Activated T-cell treated with anti-CD3 and anti-CD28 coated beads, Interleukin-2, amount 50 U/mL, for 72 hours (primary cell): ENCODE measurements around the gene WNT16. TPM values are rescaled to one million over a fixed set of nuclear protein-coding genes. Genes with fewer than 3 reads are reported as not detected.

Experiments used
- ATAC-seq, 2 donors: fragments of 150-1000 bp; cut with Tn5 transposase; replicated peaks in 1 of 2; 2 replicates each; pipeline ENCODE4 v1.10.0; 2021; ENCODE audit warnings: moderate library complexity in 2 of 2, mild to moderate bottlenecking in 1 of 2
- DNase-seq, 2 donors: peaks; one replicate each; pipeline ENCODE4 v3.0.0; 2021 to 2022; ENCODE audit warnings: mixed read lengths in 1 of 2
- H3K27ac Mint-ChIP-seq: one replicate; pipeline ENCODE4 v1.8.0; 2022; ENCODE audit warnings: mild to moderate bottlenecking, moderate library complexity, mixed read lengths
- H3K27me3 Mint-ChIP-seq: one replicate; pipeline ENCODE4 v1.8.0; 2022; ENCODE audit warnings: low read depth, mixed read lengths
- H3K36me3 Mint-ChIP-seq, 2 donors: one replicate each; pipeline ENCODE4 v1.8.0; 2022; ENCODE audit warnings: mixed read lengths in 2 of 2, mild to moderate bottlenecking in 1 of 2; ENCODE audit not compliant: insufficient read depth in 2 of 2
- H3K4me1 Mint-ChIP-seq: one replicate; pipeline ENCODE4 v1.8.0; 2022; ENCODE audit warnings: low read depth, mixed read lengths
- H3K4me3 Mint-ChIP-seq, 2 donors: one replicate each; pipeline ENCODE4 v1.8.0; 2022; ENCODE audit warnings: mild to moderate bottlenecking in 2 of 2, mixed read lengths in 2 of 2, moderate library complexity in 2 of 2
- H3K9me3 Mint-ChIP-seq, 2 donors: one replicate each; pipeline ENCODE4 v1.8.0; 2022; ENCODE audit warnings: mixed read lengths in 2 of 2
- total RNA-seq, 2 donors: library from RNA; stranded (reverse); gene quantifications; one replicate each; pipeline ENCODE4 v1.2.3, GENCODE V29; 2022

Gene WNT16
- total RNA-seq, 2 donors from 2014 or later: not detected

DNA sequence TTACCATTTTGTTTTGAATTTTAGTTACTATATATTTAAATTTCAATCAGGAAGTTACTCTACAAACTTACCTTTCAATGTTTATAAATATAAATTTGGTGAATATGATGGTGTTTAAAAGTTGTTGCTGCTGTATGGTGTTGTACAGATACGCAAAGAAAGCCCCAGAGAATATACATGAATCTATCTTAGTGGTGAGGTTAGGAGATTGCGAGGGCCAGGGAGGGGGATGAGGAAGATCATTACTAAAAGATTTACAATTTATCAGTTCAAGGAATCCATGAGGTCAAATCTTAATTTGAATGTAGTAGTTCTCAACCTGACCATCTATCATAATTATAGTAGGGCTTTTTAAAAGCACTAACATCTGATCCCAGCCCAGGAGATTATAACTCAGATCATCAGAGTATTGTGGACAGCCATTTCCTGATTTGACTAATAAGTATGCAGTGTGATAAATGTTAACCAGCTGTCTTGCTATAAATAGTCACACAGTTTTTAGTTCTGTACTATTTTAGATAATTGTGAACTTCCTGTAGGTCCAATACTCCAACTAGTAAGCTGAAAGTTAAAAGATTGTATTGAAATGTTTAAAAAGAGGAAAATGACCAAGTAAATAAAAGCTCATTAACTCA, 43.7 kb downstream of the WNT16 start:
- Mint-ChIP-seq H3K4me3 (peak overlapping the region; percentile 25 to 48), H3K27ac (peak overlapping the region; percentile 80), H3K9me3 (no peaks in the 10 kb centered on the region), H3K27me3 (no peaks in the 10 kb centered on the region), H3K36me3 (peaks cover 6 to 16% of the 10 kb centered on the region in 2 donors), H3K4me1 (peaks cover 26% of the 10 kb centered on the region)
- ATAC-seq (peak; percentile 55 to 65), DNase-seq (no peak)

DNA sequence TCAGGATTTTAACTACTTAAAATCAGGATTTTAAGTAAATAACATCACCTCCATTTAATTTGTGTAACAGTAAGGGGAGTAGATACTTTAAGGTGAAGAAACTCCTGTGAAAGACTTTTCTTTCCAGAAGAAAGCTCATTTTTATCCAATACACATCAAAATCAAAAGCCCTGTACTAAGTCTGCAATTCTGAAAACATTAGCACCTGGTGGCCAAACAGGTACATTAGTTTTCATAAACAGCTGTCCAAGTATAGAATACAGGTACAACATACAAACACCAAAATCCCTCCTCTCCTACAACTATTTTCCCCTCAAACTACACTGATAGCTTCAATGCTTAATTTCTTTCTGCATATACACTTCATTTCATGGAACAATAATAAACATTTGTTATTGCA, 44.4 kb downstream of the WNT16 start:
- peaks cover 6 to 17% of the 10 kb centered on the region in 2 donors for H3K36me3 Mint-ChIP-seq

DNA sequence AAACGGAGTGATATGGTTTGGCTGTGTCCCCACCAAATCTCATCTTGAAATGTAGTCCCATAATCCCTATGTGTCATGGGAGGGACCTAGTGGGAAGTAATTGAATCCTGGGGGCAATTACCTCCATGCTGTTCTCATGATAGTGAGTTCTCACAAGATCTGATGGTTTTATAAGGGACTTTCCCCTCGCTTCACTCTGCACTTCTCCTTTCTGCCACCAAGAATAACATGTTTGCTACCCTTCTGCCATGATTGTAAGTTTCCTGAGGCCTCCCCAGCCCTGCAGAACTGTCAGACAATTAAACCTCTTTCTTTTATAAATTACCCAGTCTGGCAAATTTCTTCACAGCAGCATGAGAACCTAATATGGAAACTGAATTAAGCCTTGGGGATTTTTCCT, 48.2 kb downstream of the WNT16 start:
- Mint-ChIP-seq H3K36me3 (peaks cover 3 to 9% of the 10 kb centered on the region in 2 donors), H3K4me3 (no peak overlapping the region), H3K27ac (no peak overlapping the region), H3K9me3 (no peaks in the 10 kb centered on the region), H3K4me1 (peaks cover 26% of the 10 kb centered on the region), H3K27me3 (no peaks in the 10 kb centered on the region)
- no peak for ATAC-seq
- no peak for DNase-seq

More for the DNA sequence above, 44.4 kb downstream of the WNT16 start:
- DNase-seq (no peak), ATAC-seq (no peak)
- Mint-ChIP-seq H3K4me3 (no peak overlapping the region), H3K27me3 (no peaks in the 10 kb centered on the region), H3K4me1 (peaks cover 23% of the 10 kb centered on the region), H3K9me3 (no peaks in the 10 kb centered on the region), H3K27ac (peak overlapping the region; percentile 25)

DNA sequence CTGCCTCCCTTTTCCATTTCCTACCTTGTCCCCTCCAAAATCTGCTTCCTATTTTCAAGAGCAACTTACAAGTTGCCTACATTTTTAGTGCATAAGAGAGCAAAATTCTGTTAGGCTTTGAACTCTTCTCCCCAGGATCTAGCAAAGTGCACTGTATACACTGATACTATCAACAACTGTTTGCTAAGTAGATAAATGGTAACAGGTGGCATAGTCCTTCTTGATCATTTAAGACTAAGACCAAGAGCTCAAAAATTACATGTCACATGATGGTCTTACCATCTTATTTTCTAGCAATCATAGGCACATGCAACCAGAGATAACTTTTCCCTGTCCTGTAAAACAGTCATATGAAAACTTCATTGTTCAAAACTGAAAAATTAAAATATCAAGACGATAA, 51.1 kb downstream of the WNT16 start:
- Mint-ChIP-seq H3K27ac (peak overlapping the region; percentile 39), H3K4me1 (peaks cover 27% of the 10 kb centered on the region), H3K27me3 (no peaks in the 10 kb centered on the region), H3K36me3 (peaks cover 3 to 9% of the 10 kb centered on the region in 2 donors), H3K9me3 (no peaks in the 10 kb centered on the region), H3K4me3 (no peak overlapping the region)
- DNase-seq: no peak
- no peak for ATAC-seq

DNA sequence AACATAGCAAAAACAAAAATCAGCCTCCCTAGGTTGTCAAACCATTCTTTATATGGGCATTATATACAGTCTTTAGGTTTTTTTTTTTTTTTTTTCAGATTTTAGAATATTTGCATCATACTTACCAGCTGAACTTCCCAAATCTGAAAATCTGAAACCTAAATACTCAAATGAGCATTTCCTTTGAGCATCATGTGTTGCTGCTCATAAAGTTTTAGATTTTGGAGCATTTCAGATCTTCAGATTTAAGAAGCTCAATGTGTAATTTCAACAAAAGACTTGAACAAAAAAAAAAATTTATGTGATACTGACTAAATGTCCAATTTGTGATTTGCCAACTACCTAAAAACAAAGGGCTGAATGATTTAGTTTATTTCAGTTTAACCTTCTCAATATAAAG, 53.7 kb downstream of the WNT16 start:
- Mint-ChIP-seq H3K4me1 (peaks cover 46% of the 10 kb centered on the region), H3K36me3 (peaks cover 0 to 7% of the 10 kb centered on the region in 2 donors)

DNA sequence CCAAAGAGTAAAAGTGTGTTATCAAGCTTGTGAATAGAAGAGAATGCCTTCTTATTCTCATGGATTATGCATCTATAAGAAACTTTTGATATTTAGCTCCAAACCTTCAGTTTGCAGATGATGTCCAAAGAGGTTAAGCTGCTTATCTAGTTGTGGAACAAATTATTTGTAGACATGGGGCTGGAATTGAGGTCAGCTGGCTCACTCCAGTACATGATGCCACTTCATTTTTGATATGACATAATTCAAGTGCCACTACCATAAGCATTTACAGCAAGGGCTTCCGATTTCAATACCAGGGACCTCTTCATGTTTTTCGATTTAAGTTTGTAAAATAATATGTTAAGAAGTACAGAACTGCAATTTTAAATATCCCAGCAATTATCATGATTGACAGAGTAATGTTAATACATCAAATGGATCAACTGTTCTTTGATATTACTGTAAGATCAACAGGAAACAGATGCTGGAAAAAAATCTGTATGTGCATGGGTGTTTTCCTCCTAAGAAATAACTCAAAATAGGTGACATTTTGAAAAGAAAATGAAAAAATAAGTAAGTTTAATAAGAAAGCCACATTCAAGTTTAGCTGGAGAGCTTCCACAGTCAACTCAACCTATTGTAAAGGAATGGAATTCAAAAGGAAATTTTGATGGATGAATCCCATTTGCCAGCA, 54.6 kb downstream of the WNT16 start:
- no peaks in the 10 kb centered on the region for H3K27me3 Mint-ChIP-seq
- peaks cover 53% of the 10 kb centered on the region for H3K4me1 Mint-ChIP-seq
- DNase-seq (no peak), ATAC-seq (no peak)
- H3K27ac Mint-ChIP-seq: peak overlapping the region; percentile 46
- H3K9me3 Mint-ChIP-seq: no peaks in the 10 kb centered on the region
- H3K36me3 Mint-ChIP-seq: peaks cover 0 to 5% of the 10 kb centered on the region in 2 donors
- no peak overlapping the region for H3K4me3 Mint-ChIP-seq

More for the DNA sequence above, 53.7 kb downstream of the WNT16 start:
- ATAC-seq (no peak), DNase-seq (no peak)
- Mint-ChIP-seq H3K4me3 (no peak overlapping the region), H3K27me3 (no peaks in the 10 kb centered on the region), H3K27ac (no peak overlapping the region), H3K9me3 (no peaks in the 10 kb centered on the region)

DNA sequence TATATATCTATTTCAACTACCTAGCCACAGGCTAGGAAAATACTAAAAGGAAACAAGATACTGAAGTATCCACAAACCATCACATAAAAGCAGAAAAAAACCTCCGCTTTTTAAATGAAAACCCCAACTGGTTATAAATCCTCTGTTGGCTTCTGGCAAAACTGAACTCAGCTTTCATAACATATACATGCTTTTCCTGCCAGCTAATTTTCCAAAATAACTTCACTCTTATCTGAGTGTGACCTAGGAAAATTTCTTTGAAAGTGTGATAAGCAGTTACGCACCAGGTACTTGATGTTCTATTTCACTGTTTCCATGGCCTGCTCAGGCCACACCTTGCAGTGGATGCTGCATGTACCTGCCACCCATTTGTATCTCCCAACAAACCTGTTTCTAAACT, 55.5 kb downstream of the WNT16 start:
- ATAC-seq (no peak), DNase-seq (no peak)
- H3K27me3 Mint-ChIP-seq: no peaks in the 10 kb centered on the region
- no peaks in the 10 kb centered on the region for H3K9me3 Mint-ChIP-seq
- peaks cover 0 to 5% of the 10 kb centered on the region in 2 donors for H3K36me3 Mint-ChIP-seq
- no peak overlapping the region for H3K4me3 Mint-ChIP-seq
- no peak overlapping the region for H3K27ac Mint-ChIP-seq
- H3K4me1 Mint-ChIP-seq: peaks cover 62% of the 10 kb centered on the region

DNA sequence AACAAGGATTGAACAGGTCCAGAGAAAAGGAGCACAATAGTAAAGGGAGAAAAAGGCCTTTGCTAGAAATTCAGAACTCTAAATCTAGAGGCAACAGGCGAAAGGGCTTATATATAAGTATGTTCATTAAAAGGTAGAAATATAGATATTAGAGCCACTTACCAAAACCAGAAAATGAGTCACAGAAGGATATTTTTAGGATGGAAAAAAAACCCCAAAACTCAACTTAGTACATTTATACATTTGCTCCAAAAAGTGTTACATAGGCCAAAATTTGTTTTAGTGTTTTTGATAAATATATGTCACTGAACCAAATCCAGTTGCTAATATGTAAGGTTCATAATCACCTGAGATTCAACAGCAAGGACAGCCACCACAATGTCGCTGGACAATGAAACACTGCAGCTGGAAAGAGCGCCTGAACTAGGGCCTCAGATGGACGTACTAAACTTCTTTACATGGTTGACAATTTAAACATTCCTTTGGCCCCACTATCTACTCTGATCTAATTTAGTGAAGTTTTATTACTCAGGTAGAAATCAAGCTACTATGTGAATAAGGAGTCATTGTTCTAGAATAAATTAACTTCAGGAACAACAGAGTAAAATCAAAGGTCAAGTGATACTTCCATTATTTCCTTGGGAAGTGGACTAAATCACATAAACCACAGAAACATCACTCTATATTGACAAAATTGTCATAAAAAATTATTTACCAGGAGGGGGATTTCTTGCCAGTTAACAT, 56.4 kb downstream of the WNT16 start:
- peaks cover 0 to 2% of the 10 kb centered on the region in 2 donors for H3K36me3 Mint-ChIP-seq
- peak overlapping the region in 1 of 2 donors; percentile 52 for H3K4me3 Mint-ChIP-seq
- no peaks in the 10 kb centered on the region for H3K9me3 Mint-ChIP-seq
- DNase-seq: no peak
- H3K27ac Mint-ChIP-seq: no peak overlapping the region
- no peaks in the 10 kb centered on the region for H3K27me3 Mint-ChIP-seq
- peaks cover 66% of the 10 kb centered on the region for H3K4me1 Mint-ChIP-seq
- no peak for ATAC-seq

DNA sequence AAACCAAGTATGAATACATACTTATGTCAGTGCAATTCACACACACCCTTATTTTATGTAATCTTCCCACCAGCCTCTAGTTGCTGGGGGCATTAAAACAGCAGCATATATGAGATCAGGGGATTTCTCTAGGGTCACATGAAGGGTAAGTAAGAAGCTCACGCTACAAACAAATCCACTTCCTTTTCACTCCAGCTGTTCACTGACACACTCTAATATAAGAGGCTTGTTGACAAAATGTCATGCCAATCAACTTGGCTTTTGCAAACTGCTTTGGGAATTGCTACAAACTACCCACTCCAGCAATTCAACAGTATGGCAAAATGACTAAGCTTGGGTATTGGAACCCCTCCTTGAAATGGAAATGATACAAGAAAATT, 57.0 kb downstream of the WNT16 start:
- Mint-ChIP-seq H3K4me1 (peaks cover 70% of the 10 kb centered on the region), H3K27me3 (no peaks in the 10 kb centered on the region), H3K9me3 (no peaks in the 10 kb centered on the region), H3K36me3 (peaks cover 0 to 2% of the 10 kb centered on the region in 2 donors), H3K4me3 (peak overlapping the region in 1 of 2 donors; percentile 52), H3K27ac (no peak overlapping the region)
- ATAC-seq (peak; percentile 54 to 70), DNase-seq (no peak)

DNA sequence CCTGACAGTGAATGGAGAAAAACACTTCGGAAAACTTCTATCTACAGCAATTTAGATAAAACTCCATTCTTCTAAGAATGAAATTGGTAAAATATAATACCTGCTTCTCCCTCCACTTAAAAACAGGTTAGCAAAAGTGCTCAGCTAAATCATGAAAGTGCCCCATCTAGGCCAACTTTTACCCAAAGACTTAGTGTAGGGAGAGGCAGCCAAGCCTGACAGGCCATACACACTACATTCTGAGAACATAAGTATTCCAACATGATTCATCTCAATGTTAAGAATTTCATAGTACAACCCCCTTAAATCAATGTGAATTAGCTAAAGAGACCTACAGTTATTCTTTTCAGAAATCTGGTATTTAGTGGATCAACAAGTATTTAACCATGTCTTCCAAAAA, 60.1 kb downstream of the WNT16 start:
- no peaks in the 10 kb centered on the region for H3K27me3 Mint-ChIP-seq
- ATAC-seq (no peak), DNase-seq (no peak)
- peaks cover 8 to 11% of the 10 kb centered on the region in 2 donors for H3K36me3 Mint-ChIP-seq
- H3K4me3 Mint-ChIP-seq: no peak overlapping the region
- H3K4me1 Mint-ChIP-seq: peaks cover 77% of the 10 kb centered on the region
- no peaks in the 10 kb centered on the region for H3K9me3 Mint-ChIP-seq
- H3K27ac Mint-ChIP-seq: peak overlapping the region; percentile 27

DNA sequence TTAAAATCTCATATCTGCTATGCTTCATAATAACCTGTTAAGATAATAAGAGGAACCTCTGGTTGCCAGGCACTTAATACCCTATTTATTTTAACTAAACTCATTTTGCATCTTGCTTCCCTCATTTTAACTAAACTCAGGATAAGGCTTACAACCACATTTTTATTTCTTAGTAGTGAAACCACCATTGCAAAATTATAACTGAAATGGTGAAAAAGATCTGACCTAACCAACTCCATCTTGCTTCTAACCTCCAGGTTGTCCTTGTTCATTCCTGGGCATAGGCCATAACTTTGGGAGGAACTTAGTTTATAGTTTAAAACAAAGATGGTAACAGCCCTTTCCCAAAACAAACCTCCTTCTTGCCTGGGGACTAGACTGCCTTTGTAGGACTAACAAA, 61.3 kb downstream of the WNT16 start:
- Mint-ChIP-seq H3K27ac (no peak overlapping the region), H3K4me3 (peak overlapping the region in 1 of 2 donors; percentile 46), H3K9me3 (no peaks in the 10 kb centered on the region), H3K36me3 (peaks cover 8 to 11% of the 10 kb centered on the region in 2 donors), H3K4me1 (peaks cover 76% of the 10 kb centered on the region), H3K27me3 (no peaks in the 10 kb centered on the region)
- no peak for ATAC-seq
- DNase-seq: no peak

DNA sequence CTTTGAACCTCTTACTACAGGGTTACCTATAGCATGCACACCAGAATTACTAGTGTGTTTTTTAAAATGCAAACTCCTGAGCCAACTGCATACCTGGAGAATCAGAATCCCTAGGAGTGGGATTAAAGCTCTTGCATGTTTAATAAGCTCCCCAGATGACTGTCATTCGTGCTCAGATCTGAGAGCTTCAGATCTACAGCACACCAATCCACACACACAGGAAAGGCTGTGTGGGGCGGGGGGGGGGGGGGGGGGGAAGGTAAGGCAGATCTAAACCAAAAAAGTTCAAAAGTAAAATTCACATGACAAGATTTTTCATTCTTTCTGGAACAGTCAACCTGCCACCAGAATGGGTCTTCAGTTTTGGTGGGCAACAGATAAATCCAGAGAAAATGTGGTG, 61.8 kb downstream of the WNT16 start:
- no peaks in the 10 kb centered on the region for H3K27me3 Mint-ChIP-seq
- ATAC-seq: no peak
- no peak for DNase-seq
- H3K4me3 Mint-ChIP-seq: peak overlapping the region in 1 of 2 donors; percentile 46
- no peak overlapping the region for H3K27ac Mint-ChIP-seq
- peaks cover 8 to 11% of the 10 kb centered on the region in 2 donors for H3K36me3 Mint-ChIP-seq
- H3K4me1 Mint-ChIP-seq: peaks cover 71% of the 10 kb centered on the region
- no peaks in the 10 kb centered on the region for H3K9me3 Mint-ChIP-seq
